Measurements from ENCODE around the gene BABAM1.

BABAM1 gene

GRCh38 chr19:17324357-17325114 lies 57.3 kb downstream of the BABAM1 start:
- no peak for DNase-seq

DNA sequence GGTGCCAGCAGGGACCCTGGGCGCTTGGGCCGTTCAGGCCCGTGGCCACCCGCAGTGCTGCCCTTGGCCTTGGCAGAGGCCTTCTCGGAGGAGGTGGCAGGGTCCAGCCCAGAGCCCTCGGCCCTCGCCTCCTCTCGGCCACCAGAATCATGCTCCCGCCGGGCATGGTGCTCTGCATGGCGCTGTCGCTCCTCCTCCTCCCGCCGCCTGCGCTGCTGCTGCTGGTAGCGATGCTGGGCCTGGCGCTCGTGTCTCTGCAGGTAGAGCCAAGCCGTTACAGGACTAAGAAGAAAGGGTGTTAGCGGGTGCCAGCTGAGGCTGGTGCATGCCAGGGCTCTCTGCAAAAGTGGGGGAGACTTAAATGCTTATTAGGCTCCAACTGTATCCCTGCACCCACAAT lies 57.9 kb downstream of the BABAM1 start:
- DNase-seq, result no peak

GRCh38 chr19:17325881-17326594 lies 58.8 kb downstream of the BABAM1 start:
- DNase-seq, result no peak

DNA sequence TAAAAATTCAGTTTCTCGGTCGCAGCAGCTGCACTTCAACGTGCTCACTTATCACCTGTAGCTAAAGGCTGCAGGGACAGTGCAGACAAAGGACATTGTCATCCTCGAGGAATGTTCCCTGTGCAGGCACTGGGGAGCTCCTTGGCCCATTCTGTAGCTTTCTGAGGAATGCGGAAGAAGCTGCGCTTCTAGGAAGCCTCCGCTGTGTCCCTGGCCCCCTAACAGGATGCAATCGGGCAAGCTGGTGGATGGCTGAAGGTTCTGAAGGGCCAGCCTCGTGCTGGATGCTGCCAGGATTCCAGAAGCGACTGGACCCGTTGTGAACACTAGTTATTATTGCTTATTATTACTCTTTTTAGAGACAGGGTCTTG lies 59.3 kb downstream of the BABAM1 start:
- DNase-seq, result no peak

DNA sequence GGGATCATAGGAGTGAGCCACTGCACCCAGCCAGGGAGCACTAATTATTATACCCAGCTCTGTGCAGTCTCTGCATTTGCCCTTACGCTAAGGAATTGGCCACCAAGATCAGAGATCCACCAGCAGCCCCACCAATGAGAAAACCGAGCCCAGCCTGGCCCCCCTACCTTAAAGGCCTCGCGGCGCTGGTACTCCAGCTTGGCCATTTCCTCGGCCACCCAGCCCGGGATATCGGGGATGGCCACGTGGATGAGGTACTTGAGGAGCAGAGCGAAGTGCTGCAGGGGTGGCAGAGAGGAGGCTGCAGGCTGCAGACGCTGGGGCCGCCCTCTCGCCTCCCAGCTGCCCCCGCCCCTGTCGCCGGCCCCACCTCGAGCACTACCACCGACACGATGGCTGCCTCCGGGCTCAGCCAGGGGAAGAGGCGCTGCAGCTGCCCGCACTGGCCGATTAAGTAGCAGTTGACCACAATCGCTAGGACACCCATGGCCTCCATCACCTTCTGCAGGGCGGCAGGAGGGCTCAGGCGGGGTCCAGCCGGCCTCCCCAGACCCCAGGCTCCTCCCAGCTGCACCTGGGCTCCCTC lies 59.9 kb downstream of the BABAM1 start:
- no peak for DNase-seq

DNA sequence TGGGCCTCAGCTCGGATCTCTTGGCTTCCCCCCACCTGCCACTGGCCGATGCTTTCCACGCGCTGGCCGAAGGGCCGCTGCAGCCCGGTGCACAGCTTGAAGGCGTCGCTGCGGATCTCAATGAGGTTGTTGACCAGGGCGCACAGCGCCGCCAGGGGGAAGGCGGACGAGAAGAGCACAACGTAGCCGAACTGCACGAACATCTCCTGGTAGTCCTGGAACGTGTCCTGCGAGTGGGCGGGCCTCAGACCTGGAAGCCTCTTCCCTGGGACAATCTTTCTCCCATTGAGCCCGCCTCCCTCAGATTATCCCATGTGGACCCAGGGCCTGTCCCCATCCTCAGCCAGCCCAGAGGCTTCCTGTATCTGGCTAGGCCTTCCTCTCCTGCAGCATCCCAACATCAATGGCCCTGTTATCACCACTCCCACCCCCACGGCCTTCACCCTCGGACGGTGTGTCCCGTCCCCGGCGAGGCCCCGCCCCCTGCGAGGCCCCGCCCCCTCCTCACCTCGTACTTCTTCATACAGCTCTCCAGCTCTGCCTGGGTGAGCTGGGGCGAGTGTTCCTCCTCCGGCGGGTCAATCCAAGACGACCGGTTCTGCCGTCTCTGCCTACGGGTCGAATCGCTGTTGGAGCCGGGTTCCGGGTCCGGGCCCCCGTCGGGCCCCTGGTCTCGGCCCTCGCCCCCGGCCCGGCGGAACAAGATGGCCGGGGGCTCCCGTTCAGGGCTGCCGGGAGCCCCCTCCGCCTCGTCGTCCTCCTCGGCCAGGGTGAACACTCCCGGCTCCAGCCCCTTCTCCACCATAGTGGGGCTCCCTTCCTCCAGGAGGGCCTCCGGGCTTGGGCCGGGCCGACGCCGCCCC lies 60.6 kb downstream of the BABAM1 start:
- DNase-seq, result peak; percentile 43 to 52

All from stimulated activated CD4-positive, alpha-beta T cell treated with anti-CD3 and anti-CD28 coated beads, Interleukin-2, amount 100 ng/mL, for 48 hours (primary cell).